Measurements from ENCODE around the gene TIAL1. TPM values are rescaled to one million over a fixed set of nuclear protein-coding genes. Genes with fewer than 3 reads are reported as not detected.

The TIAL1 gene
- total and polyA plus RNA-seq, 2 donors (not counting 3 experiments of a cell fraction or from before 2014, with no cell fraction given), result 57.7 to 150 TPM

GRCh38 chr10:119543814-119544642 is 52.7 kb downstream of the TIAL1 start:
- Histone ChIP-seq H3K27ac (ENCODE audit: insufficient read depth, low read depth, low read length) (no peak overlapping the region), H3K36me3 (ENCODE audit: control insufficient read depth in 2 of 2, extremely low read depth in 1 of 2, insufficient read depth in 2 of 2, low read length in 2 of 2) (no peaks in the 10 kb centered on the region), H3K4me2 (ENCODE audit: insufficient read depth, low read length) (peak overlapping the region; percentile 90), H3K9ac (replicated peaks; ENCODE audit: extremely low read depth, insufficient read depth, low read length) (no peak overlapping the region), H3K79me2 (ENCODE audit: control insufficient read depth, insufficient read depth, low read length) (no peaks in the 10 kb centered on the region), H3K4me3 (replicated peaks in 1 of 3; ENCODE audit: insufficient read depth in 1 of 3, low read depth in 1 of 3, low read length in 3 of 3) (no peak overlapping the region), H3K9me1 (replicated peaks; ENCODE audit: control insufficient read depth, extremely low read depth, insufficient read depth, low read length) (no peaks in the 10 kb centered on the region), H4K20me1 (replicated peaks; ENCODE audit: control insufficient read depth, extremely low read depth, insufficient read depth, low read length) (no peaks in the 10 kb centered on the region), H3K4me1 (ENCODE audit: control insufficient read depth, extremely low read depth, insufficient read depth, low read length) (peaks cover 6% of the 10 kb centered on the region), H3K27me3 (ENCODE audit: control insufficient read depth in 2 of 2, insufficient read depth in 2 of 2, low read length in 2 of 2) (peaks cover 8 to 10% of the 10 kb centered on the region in 2 experiments), H3K9me3 (replicated peaks; ENCODE audit: control insufficient read depth, insufficient read depth, low read length) (no peaks in the 10 kb centered on the region), H2AFZ (ENCODE audit: low read depth, low read length) (no peak overlapping the region)
- ChIA-PET POLR2A (no interaction called here), CTCF (interaction anchor here (0.6 to 3.9 kb wide), 21 partner anchors 11 to 464 kb away, joined by 3 to 69 read pairs (median 5); partner anchors contain the start of gene GRK5)
- intact Hi-C loops (cut with micrococcal nuclease), result loop anchor here (1.0 to 5.0 kb wide), 2 partner anchors 97 to 345 kb away; no protein-coding TSS in a partner anchor
- dilution Hi-C loops (cut with MboI; ENCODE audit: extremely low pct_ligation_motif_present, low sequenced_read_pairs), result no loop called here
- FAIRE-seq (no peak), DNase-seq (ENCODE audit: low read depth, low spot score) (no peak)
- no TSS peak for BruUV-seq (replicated peaks)
- no peak for TF ChIP-seq CTCF (IDR thresholded peaks at IDR 0.05; ENCODE audit: extremely low read depth in 1 of 2, insufficient read depth in 1 of 2, low read depth in 1 of 2, low read length in 2 of 2)
- no peak for TF ChIP-seq FOS (IDR thresholded peaks at IDR 0.05; ENCODE audit: borderline replicate concordance, insufficient read depth, low read length)

Data from endothelial cell of umbilical vein (primary cell).